T1000 (cell line): ENCODE results near the gene RAD51B.

Experiments
- DNase-seq: peaks from one replicate; lab custom pipeline; 2025; ENCODE audit warnings: mixed read lengths; lab: John Stamatoyannopoulos, UW

RAD51B gene

GRCh38 chr14:68145539-68145938 lies 326.0 kb downstream of the RAD51B start:
- DNase-seq, result no peak

GRCh38 chr14:68146818-68147217 lies 327.2 kb downstream of the RAD51B start:
- DNase-seq, result no peak

- DNase-seq, result no peak
Measured at GRCh38 chr14:68147303-68147702, 327.7 kb downstream of the RAD51B start.

GRCh38 chr14:68148276-68148675 lies 328.7 kb downstream of the RAD51B start:
- no peak for DNase-seq

- no peak for DNase-seq
Measured at GRCh38 chr14:68148763-68149162, 329.2 kb downstream of the RAD51B start.

- no peak for DNase-seq
Measured at GRCh38 chr14:68153275-68153674, 333.7 kb downstream of the RAD51B start.

- no peak for DNase-seq
Measured at GRCh38 chr14:68154275-68154674, 334.7 kb downstream of the RAD51B start.

- DNase-seq, result no peak
Measured at GRCh38 chr14:68157971-68158371, 338.4 kb downstream of the RAD51B start.

- no peak for DNase-seq
Measured at GRCh38 chr14:68158640-68159039, 339.1 kb downstream of the RAD51B start.

GRCh38 chr14:68159701-68160633 lies 340.4 kb downstream of the RAD51B start:
- DNase-seq, result no peak

GRCh38 chr14:68160779-68161546 lies 341.4 kb downstream of the RAD51B start:
- no peak for DNase-seq

GRCh38 chr14:68162887-68163286 lies 343.3 kb downstream of the RAD51B start:
- no peak for DNase-seq

GRCh38 chr14:68164711-68165113 lies 345.1 kb downstream of the RAD51B start:
- no peak for DNase-seq

GRCh38 chr14:68165274-68165843 lies 345.8 kb downstream of the RAD51B start:
- DNase-seq, result no peak

- DNase-seq, result no peak
Measured at GRCh38 chr14:68166731-68167382, 347.3 kb downstream of the RAD51B start.

GRCh38 chr14:68167383-68168087 lies 348.0 kb downstream of the RAD51B start:
- DNase-seq, result no peak

GRCh38 chr14:68168460-68169109 lies 349.0 kb downstream of the RAD51B start:
- DNase-seq, result no peak

- no peak for DNase-seq
Measured at GRCh38 chr14:68172216-68172615, 352.6 kb downstream of the RAD51B start.

GRCh38 chr14:68172627-68173026 lies 353.0 kb downstream of the RAD51B start:
- no peak for DNase-seq

- no peak for DNase-seq
Measured at GRCh38 chr14:68173227-68173972, 353.8 kb downstream of the RAD51B start.
